NCI-H460 (cell line): ENCODE results near the gene ANTXR2. TPM values are rescaled to one million over a fixed set of nuclear protein-coding genes. Genes with fewer than 3 reads are reported as not detected.
A peak's percentile ranks its signal among the peaks of the same experiment; 100 is the strongest.
"Not testable (repeated sequence)": the region's sequence is repeated elsewhere in the genome, so short reads cannot be mapped to it uniquely, and the experiment has no call there.

Experiments
- DNase-seq: peaks from one replicate; pipeline ENCODE4 v3.0.0-alpha.2; 2016; ENCODE audit warnings: low read depth; ENCODE audit errors: extremely low read depth
- total RNA-seq: library from RNA; depleted of rRNA; stranded (reverse); fragments of >200 nt; shearing (Covaris generic); gene quantifications from 2 replicates; pipeline ENCODE4 v1.2.3, GENCODE V29; 2014

The ANTXR2 gene
- total RNA-seq, 1 experiment from 2014 or later = 38.3 TPM

GRCh38 chr4:79934660-79935059 lies 138.4 kb downstream of the ANTXR2 start:
- no peak for DNase-seq

GRCh38 chr4:79927931-79928330 lies 145.1 kb downstream of the ANTXR2 start:
- DNase-seq = no peak

GRCh38 chr4:79923281-79923680 lies 149.7 kb downstream of the ANTXR2 start:
- DNase-seq = no peak

GRCh38 chr4:79922011-79922410 lies 151.0 kb downstream of the ANTXR2 start:
- DNase-seq = no peak

- DNase-seq = no peak
These were observed 152.7 kb downstream of the ANTXR2 start for GRCh38 chr4:79920163-79920853.

- no peak for DNase-seq
These were observed 154.7 kb downstream of the ANTXR2 start for GRCh38 chr4:79918292-79918691.

GRCh38 chr4:79917246-79917645 lies 155.8 kb downstream of the ANTXR2 start:
- DNase-seq = peak; percentile 1

- DNase-seq = no peak
These were observed 157.8 kb downstream of the ANTXR2 start for GRCh38 chr4:79915246-79915645.

GRCh38 chr4:79913581-79913980 lies 159.4 kb downstream of the ANTXR2 start:
- no peak for DNase-seq

GRCh38 chr4:79907001-79907400 lies 166.0 kb downstream of the ANTXR2 start:
- DNase-seq = no peak

GRCh38 chr4:79906303-79906702 lies 166.7 kb downstream of the ANTXR2 start:
- no peak for DNase-seq

- no peak for DNase-seq
These were observed 167.8 kb downstream of the ANTXR2 start for GRCh38 chr4:79905212-79905611.

- no peak for DNase-seq
These were observed 168.7 kb downstream of the ANTXR2 start for GRCh38 chr4:79904331-79904730.

- DNase-seq = no peak
These were observed 172.8 kb downstream of the ANTXR2 start for GRCh38 chr4:79900182-79900581.

GRCh38 chr4:79899481-79899880 lies 173.5 kb downstream of the ANTXR2 start:
- no peak for DNase-seq

- no peak for DNase-seq
These were observed 175.0 kb downstream of the ANTXR2 start for GRCh38 chr4:79898055-79898454.

- DNase-seq = no peak
These were observed 175.9 kb downstream of the ANTXR2 start for GRCh38 chr4:79897174-79897573.

- DNase-seq = no peak
These were observed 179.6 kb downstream of the ANTXR2 start for GRCh38 chr4:79893456-79893855.

- not testable (repeated sequence) for DNase-seq
These were observed 184.0 kb downstream of the ANTXR2 start for GRCh38 chr4:79889026-79889425.

GRCh38 chr4:79886557-79886956 lies 186.5 kb downstream of the ANTXR2 start:
- DNase-seq = no peak

- no peak for DNase-seq
These were observed 187.0 kb downstream of the ANTXR2 start for GRCh38 chr4:79886021-79886420.

- DNase-seq = no peak
These were observed 189.7 kb downstream of the ANTXR2 start for GRCh38 chr4:79883290-79883689.

GRCh38 chr4:79882806-79883205 lies 190.2 kb downstream of the ANTXR2 start:
- no peak for DNase-seq
